NCI-H128 (cell line): ENCODE results near the gene DEK.
A peak's percentile ranks its signal among the peaks of the same experiment; 100 is the strongest.
"Not testable (repeated sequence)": the region's sequence is repeated elsewhere in the genome, so short reads cannot be mapped to it uniquely, and the experiment has no call there.

Experiments
- DNase-seq: peaks from one replicate; lab custom pipeline; 2025; ENCODE audit not compliant: unreplicated experiment; lab: John Stamatoyannopoulos, UW

Gene DEK

GRCh38 chr6:18207949-18208348 lies 56.4 kb downstream of the DEK start:
- peak; percentile 54 for DNase-seq

DNA sequence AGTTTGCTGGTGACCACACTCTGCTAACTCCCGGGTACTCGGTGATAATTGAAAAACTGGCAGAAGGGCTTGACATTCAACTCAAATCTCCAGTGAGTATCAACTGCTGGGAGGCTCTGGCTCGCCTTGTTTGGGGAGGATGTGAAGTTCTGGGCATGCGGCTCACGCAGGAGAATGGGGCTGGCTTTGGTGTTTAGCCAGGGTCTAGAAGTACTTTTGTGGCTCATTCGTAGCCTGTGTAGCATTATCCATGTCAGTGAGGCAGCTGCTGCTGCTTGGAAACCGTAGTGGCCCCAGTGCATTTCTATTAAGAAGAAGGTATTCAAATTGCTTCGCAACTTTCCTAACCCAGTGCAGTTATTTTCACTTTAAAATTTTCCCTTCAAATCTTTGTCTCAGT lies 56.9 kb downstream of the DEK start:
- DNase-seq: no peak

GRCh38 chr6:18206591-18206990 lies 57.7 kb downstream of the DEK start:
- DNase-seq: peak; percentile 69

GRCh38 chr6:18204691-18205090 lies 59.6 kb downstream of the DEK start:
- DNase-seq: no peak

GRCh38 chr6:18203786-18204185 lies 60.5 kb downstream of the DEK start:
- no peak for DNase-seq

DNA sequence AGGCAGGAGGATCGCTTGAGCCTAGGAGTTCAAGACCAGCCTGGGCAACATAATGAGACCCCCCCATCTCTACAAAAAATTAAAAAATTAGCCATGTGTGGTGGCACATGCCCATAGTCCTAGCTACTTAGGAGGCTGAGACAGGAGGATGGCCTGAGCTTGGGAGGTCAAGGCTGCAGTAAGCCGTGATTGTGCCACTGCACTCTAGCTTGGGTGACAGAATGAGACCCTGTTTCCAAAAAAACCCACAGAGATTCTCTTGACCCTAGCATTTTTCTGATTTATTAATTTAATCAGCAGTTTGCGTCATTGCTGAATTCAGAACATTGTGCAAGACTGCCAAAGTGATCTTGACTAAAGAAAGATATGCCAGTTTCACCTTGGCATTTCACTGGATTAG lies 72.3 kb downstream of the DEK start:
- DNase-seq: no peak

DNA sequence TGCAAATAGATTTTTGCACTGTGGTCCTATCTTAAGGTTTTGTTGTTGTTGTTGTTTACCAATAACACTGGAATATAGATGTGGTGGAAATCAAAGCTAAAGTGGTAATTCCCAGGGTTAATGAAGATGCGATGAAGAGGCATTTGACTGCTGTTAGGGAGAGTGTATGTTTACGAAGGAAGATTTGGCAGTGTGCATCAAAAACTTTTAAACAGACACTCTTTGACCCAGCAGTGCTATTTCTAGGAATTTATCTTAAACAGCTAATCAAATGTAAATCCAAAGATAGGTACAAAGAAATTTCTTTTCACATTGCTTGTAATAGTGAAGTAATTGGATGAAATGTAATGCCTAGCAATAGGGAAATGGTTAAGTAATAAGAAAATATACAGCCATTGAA lies 75.1 kb downstream of the DEK start:
- DNase-seq: no peak

GRCh38 chr6:18187701-18188100 lies 76.6 kb downstream of the DEK start:
- DNase-seq: no peak

- DNase-seq: no peak
These were observed 77.6 kb downstream of the DEK start for GRCh38 chr6:18186540-18187250.

GRCh38 chr6:18186033-18186432 lies 78.3 kb downstream of the DEK start:
- DNase-seq: no peak

DNA sequence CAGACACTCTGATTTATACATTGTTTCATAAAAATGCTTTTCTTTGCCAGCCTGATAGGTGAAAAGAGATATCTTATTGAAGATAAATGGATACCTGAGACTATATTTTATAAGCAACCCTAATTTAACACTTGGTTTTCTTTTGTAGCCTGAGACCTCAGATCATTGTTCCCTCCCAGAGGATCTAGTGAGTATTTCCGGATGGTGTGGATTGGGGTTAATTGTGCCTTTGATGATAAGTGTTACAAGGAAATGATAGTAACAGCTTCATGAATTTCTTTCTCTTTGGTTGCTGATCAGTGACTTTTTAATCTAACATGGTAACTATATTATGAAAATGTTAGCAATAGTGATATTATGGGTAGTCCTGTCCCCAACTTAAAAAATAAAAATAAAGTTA lies 78.7 kb downstream of the DEK start:
- DNase-seq: no peak

DNA sequence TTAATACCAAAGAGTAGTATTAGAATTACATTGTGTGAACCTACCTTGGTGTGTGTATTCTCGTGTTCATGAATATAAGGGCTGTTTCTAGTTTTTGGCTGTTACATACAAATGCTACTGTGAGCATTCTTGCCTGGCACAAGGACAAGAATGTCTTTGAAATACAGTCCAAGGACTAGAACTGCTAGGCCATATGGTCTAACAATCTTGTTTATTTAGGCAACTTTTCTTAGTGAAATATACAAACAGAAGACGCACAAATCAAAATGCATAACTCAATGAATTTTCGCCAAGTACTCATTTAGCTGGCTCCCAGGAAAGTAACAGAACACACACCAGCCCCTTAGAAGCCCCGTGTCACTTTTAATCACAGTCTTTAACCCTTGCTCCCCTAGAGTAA lies 80.6 kb downstream of the DEK start:
- DNase-seq: no peak

DNA sequence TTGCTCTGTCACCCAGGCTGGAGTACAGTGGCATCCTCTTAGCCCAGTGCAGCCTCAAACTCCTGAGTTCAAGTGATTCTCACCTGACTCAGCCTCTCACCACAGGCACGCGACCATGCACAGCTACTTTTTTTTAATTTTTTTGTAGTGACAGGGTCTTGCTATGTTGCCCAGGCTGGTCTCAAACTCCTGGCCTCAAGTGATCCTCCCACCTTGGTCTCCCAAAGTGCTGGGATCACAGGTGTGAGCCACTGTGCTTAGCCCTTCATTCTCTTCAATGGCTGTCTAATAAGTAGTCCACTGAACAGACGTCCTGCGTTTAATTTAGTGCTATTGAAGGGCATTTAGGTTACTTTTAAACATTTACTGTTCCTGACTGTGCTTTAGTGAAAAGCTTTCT lies 81.8 kb downstream of the DEK start:
- no peak for DNase-seq

DNA sequence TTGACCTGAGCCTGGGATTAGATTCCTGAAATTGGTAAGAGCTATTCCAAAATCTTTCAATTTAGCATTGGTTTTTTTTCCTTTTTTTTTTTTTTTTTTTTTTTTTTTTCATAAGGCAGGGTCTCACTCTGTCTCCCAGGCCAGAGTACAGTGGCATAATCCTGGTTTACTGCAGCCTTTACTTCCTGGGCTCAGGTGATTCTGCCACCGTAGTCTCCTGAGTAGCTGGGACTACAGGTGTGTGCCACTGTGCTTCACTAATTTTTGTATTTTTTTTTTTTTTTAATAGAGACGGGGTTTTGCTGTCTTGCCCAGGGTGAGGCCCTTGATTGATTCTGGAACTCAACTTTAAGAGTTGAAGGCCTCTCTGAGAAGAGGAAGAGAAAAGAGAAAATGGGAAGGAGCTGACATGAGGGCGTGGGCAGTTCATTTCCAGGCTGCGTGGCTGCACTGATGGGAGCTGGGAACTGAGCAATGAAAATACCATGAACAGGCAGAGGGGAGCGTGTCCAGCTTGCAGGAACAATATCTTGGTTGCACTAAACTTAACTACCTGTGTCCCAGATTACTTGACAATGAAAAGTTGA lies 84.5 kb downstream of the DEK start:
- no peak for DNase-seq

DNA sequence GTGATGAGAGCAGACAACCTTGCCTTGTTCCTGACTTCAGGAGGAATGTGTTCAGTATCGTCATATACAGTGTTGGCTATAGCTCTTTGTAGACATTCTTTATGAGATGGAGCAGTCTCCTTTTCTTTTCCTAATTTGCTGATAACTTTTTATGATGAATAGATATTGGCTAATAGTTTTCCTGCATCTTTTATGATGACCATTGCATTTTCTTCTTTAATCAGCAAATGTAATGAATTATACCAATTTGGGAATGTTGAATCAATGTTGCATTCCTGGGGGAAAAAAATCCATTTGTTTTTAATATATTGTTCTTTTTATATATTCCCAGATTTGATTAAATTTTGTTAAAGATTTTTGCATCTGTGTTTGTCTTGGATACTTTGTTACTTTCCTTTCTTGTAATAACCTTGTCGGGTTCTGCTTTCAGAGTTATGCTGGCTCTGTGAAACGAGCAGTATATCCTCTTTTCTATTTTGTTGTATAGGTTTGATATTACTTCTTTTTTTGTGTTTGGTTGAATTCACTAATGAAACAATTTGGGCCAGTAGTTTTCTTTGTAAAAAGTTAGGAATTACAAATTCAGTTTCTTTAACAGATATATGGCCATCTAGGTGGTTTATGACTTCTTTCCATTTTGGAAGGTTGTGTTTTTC lies 85.2 kb downstream of the DEK start:
- DNase-seq: no peak

GRCh38 chr6:18177286-18177965 lies 86.9 kb downstream of the DEK start:
- no peak for DNase-seq

GRCh38 chr6:18176198-18176597 lies 88.1 kb downstream of the DEK start:
- DNase-seq: not testable (repeated sequence)
